SJCRH30 (cell line): ENCODE data around the gene PLA2G6. TPM values are rescaled to one million over a fixed set of nuclear protein-coding genes. Genes with fewer than 3 reads are reported as not detected.

ENCODE experiments used
- DNase-seq, 2 experiments: peaks; one replicate each; pipeline ENCODE4 v3.0.0-alpha.2; 2015 to 2020
- H3K27ac ChIP-seq: fragments of 250-450 bp; sonication (Bioruptor Pico); 2 replicates; pipeline ENCODE4 v1.5.1; 2020; ENCODE audit warnings: mild to moderate bottlenecking, moderate library complexity
- H3K27me3 ChIP-seq: fragments of 250-450 bp; sonication (Bioruptor Pico); 2 replicates; pipeline ENCODE4 v1.5.1; 2020; ENCODE audit warnings: mild to moderate bottlenecking, moderate library complexity
- H3K36me3 ChIP-seq: fragments of 250-450 bp; sonication (Bioruptor Pico); 2 replicates; pipeline ENCODE4 v1.5.1; 2020; ENCODE audit warnings: mild to moderate bottlenecking, moderate library complexity
- H3K4me1 ChIP-seq: fragments of 250-450 bp; sonication (Bioruptor Pico); 2 replicates; pipeline ENCODE4 v1.5.1; 2020; ENCODE audit warnings: mild to moderate bottlenecking, moderate library complexity
- H3K4me3 ChIP-seq: fragments of 250-450 bp; sonication (Bioruptor Pico); 2 replicates; pipeline ENCODE4 v1.5.1; 2020; ENCODE audit warnings: mild to moderate bottlenecking, moderate library complexity
- H3K9me3 ChIP-seq: fragments of 250-450 bp; sonication (Bioruptor Pico); replicated peaks from 2 replicates; pipeline ENCODE4 v1.5.1; 2020; ENCODE audit warnings: mild to moderate bottlenecking, moderate library complexity
- total RNA-seq: library from RNA; depleted of rRNA; stranded (reverse); fragments of >200 nt; shearing (Covaris generic); gene quantifications from 2 replicates; pipeline ENCODE4 v1.2.3, GENCODE V29; 2014; rRNA removed

The PLA2G6 gene, protein sequence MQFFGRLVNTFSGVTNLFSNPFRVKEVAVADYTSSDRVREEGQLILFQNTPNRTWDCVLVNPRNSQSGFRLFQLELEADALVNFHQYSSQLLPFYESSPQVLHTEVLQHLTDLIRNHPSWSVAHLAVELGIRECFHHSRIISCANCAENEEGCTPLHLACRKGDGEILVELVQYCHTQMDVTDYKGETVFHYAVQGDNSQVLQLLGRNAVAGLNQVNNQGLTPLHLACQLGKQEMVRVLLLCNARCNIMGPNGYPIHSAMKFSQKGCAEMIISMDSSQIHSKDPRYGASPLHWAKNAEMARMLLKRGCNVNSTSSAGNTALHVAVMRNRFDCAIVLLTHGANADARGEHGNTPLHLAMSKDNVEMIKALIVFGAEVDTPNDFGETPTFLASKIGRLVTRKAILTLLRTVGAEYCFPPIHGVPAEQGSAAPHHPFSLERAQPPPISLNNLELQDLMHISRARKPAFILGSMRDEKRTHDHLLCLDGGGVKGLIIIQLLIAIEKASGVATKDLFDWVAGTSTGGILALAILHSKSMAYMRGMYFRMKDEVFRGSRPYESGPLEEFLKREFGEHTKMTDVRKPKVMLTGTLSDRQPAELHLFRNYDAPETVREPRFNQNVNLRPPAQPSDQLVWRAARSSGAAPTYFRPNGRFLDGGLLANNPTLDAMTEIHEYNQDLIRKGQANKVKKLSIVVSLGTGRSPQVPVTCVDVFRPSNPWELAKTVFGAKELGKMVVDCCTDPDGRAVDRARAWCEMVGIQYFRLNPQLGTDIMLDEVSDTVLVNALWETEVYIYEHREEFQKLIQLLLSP
- 3.9 and 5.4 TPM in 2 replicates for total RNA-seq

DNA sequence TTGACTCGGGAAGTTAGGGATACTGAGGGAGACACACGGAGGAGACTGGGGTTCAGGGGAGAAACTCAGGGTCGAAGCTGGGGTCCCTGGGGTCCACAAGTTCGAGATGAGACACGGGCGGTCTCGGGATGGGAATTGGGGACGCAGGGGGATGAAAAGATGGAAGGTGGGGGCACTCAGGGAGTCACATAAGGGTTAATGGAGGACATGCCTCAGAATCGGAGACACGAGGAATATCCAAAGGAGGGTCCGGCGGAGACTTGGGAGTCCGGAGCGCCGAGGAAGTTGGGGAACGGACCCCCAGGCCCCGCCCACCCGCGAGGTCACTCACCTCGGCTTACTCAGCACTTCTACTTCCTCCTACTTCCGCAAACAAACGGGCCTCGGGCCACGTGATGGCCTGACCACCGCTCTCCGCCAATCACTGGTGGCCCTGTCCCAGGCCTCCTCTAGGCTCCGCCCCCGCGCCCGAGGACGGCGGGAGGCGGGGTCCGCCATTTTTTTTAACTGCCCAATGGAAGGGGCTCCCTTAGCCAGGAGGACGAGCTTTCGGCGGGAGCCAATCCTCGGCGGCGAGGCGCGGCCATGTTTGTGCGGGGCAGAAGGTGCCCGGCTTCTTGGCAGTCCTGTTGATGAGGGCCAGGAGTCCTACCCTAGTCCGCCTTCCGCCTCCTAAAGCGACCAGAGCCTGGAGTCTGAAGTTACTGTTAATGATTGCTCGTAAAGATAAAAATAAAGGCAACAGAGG, at the start of gene PLA2G6:
TSS of gene PLA2G6 (minus strand) at position 378 of the 748 bp plus-strand sequence. CDS start 12,404 bp downstream, outside the sequence.
- DNase-seq = peak; percentile 98
- no peaks in the 10 kb centered on the region for H3K27me3 ChIP-seq
- peaks cover 17% of the 10 kb centered on the region for H3K4me1 ChIP-seq
- no peaks in the 10 kb centered on the region for H3K36me3 ChIP-seq
- peak within 1 kb of the TSS; percentile 74 for H3K27ac ChIP-seq
- no peaks in the 10 kb centered on the region for H3K9me3 ChIP-seq
- peak within 1 kb of the TSS; percentile 64 for H3K4me3 ChIP-seq

DNA sequence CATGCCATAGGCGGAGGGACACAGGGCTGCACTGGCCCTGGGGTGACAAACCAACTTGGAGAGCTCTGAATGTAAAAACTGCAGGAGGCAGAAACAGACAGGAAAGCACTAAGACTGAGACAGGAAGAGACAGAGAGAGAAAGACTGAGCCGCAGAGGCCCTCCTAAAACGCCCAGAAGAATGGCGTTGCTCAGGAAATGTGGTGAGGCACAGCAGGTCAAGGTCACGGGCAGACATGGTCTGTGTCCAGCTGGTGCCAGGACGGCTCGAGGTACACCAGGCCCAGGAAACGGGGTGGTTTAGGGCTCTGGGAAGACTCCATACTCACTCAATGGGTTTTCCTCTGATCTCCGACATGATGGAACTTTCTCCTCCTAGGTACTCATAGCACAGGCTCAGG, 49.3 kb upstream of the PLA2G6 start:
- no peaks in the 10 kb centered on the region for H3K36me3 ChIP-seq
- H3K4me1 ChIP-seq = peaks cover 13% of the 10 kb centered on the region
- H3K4me3 ChIP-seq = no peak overlapping the region
- no peak for DNase-seq
- H3K9me3 ChIP-seq = no peaks in the 10 kb centered on the region
- H3K27me3 ChIP-seq = no peaks in the 10 kb centered on the region
- no peak overlapping the region for H3K27ac ChIP-seq

DNA sequence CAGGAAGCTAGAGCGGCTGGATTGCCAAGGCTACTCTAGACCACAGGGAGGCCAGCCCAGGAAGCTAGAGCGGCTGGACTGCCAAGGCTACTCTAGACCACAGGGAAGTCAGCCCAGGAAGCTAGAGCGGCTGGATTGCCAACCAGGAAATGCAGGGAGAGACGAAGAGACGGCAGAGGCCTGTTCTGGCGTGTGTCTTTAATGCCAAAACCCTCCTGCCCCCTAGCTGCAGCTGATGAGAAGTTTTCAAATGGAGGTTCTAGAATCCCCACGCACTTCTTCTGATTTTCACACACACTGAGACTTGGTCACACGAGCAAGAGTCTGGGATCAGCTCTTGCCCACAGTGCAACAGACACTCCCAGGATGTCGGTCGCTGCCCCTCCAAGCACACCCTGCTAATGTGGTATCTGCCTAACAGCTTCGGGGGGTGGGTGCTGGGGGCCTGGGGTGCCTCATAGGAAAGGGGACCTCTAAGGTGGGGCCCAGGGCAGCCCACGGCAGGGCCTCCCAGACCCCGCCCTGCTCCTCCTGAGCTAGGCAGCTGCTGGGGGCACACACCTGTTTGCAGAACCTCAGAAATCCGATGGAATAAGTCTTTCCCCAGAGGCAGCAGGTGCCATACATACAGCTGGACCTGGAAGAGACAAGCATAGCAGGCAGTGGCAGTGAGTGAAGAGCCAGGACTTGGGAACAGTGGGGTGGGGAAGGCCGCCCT, 48.6 kb upstream of the PLA2G6 start:
- no peaks in the 10 kb centered on the region for H3K36me3 ChIP-seq

DNA sequence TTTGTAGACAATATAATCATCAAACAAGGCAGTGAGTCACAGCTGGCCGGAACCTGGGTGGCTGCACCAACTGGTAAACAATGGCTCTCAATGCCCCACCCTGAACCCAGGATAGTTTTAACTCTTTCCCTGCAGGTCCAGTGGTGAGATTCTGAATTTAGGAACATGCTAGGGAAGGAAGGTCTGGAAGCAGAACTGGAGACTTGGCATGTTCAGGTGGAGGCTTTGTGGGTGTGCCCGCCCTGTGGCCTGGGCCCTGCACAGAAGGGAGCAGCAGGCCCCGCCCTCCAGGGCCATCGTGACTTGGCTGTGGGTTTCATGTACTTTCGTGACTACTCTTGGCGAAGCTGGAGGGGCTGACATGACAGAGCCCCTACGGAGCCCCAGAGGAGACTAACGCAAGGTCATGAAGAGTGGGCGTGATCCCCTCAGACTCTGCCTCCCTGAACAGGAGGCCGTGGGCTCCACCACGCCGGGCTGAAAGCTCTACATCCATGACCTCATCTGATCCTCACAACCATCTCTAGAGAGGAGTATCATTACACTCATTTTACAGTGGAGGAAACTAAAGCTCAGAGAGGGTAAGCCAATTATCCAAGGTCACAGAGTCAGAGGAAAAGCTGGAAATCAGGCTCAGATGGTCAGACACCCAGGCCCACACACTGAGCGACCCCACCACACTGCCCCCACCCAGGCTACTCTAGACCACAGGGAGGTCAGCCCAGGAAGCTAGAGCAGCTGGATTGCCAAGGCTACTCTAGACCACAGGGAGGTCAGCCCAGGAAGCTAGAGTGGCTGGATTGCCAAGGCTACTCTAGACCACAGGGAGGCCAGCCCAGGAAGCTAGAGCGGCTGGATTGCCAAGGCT, 47.5 kb upstream of the PLA2G6 start:
- Histone ChIP-seq H3K27me3 (no peaks in the 10 kb centered on the region), H3K4me1 (peaks cover 13% of the 10 kb centered on the region), H3K27ac (peak overlapping the region; percentile 59), H3K4me3 (no peak overlapping the region), H3K9me3 (no peaks in the 10 kb centered on the region), H3K36me3 (no peaks in the 10 kb centered on the region)
- DNase-seq = peak; percentile 34 to 52

More for the DNA sequence above, 48.6 kb upstream of the PLA2G6 start:
- Histone ChIP-seq H3K9me3 (no peaks in the 10 kb centered on the region), H3K4me3 (no peak overlapping the region), H3K4me1 (peaks cover 13% of the 10 kb centered on the region), H3K27me3 (no peaks in the 10 kb centered on the region), H3K27ac (no peak overlapping the region)
- peak in 1 of 2 experiments; percentile 27 for DNase-seq

DNA sequence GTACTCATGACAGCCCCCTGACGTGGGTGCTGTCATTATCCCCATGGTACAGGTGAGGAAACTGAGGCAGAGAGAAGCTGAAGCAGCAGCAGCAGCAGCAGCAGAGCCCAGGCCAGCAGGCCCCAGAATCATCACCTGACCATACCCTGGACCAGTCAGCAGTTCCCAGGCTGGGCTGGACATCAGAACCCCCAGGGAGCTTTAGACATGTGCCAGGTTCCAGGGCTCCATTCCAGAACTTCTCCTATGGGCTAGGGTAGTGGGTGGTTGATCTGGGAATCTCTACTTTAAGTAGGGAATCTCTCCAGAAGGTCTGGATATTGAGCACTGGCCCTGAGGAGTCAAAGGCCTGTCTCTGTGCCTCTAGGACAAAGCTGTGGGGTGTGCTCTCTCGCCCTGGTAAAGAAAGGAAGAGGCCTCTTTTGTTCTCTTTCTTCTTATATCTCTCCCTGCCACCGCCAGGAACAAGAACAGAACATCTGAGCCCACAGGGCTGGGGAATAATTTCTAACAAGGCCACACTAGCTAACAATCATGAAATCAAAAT, 46.8 kb upstream of the PLA2G6 start:
- DNase-seq = no peak
- no peaks in the 10 kb centered on the region for H3K9me3 ChIP-seq
- H3K4me1 ChIP-seq = peaks cover 13% of the 10 kb centered on the region
- no peaks in the 10 kb centered on the region for H3K36me3 ChIP-seq
- no peaks in the 10 kb centered on the region for H3K27me3 ChIP-seq
- peak overlapping the region; percentile 59 for H3K27ac ChIP-seq
- no peak overlapping the region for H3K4me3 ChIP-seq

DNA sequence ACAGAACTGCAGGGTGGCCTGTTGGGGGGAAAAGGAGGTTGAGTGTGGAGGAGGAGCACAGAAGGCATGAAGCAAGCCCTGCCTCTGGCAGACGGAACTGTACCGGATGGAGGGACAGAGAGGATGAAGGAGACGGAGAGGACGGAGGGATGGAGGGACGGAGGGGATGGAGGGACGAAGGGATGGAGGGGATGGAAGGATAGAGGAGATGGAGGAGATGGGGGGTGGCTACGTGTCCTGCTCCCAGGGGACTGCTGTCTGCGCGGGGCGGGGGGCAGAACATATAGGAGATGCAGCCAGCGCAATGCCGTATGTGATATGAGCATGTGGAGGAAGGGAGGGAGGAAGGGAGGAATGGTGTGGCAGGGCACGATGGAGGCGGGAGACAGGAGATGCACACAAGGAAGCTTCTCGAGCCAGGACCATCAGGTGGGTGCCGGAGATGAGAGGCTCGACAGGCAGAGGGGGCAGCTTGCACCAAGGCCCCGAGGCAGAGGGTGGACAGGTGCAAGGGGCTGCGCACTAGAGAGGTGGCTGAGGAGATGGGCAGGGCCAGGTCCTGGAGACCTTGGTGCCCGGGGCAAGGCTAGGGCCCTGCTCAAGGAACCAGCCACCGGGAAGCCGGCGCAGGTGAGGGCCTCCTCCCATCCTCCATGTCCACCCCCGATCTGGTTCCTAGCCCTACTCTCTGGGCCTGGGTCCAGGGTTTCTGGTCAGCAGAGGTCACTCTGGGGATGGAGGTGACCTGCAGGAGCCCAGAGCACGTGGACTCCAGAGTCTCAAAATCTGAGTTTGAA, 45.4 kb upstream of the PLA2G6 start:
- no peaks in the 10 kb centered on the region for H3K36me3 ChIP-seq
- DNase-seq = no peak
- no peak overlapping the region for H3K4me3 ChIP-seq
- H3K9me3 ChIP-seq = no peaks in the 10 kb centered on the region
- peaks cover 13% of the 10 kb centered on the region for H3K4me1 ChIP-seq
- no peaks in the 10 kb centered on the region for H3K27me3 ChIP-seq
- no peak overlapping the region for H3K27ac ChIP-seq

DNA sequence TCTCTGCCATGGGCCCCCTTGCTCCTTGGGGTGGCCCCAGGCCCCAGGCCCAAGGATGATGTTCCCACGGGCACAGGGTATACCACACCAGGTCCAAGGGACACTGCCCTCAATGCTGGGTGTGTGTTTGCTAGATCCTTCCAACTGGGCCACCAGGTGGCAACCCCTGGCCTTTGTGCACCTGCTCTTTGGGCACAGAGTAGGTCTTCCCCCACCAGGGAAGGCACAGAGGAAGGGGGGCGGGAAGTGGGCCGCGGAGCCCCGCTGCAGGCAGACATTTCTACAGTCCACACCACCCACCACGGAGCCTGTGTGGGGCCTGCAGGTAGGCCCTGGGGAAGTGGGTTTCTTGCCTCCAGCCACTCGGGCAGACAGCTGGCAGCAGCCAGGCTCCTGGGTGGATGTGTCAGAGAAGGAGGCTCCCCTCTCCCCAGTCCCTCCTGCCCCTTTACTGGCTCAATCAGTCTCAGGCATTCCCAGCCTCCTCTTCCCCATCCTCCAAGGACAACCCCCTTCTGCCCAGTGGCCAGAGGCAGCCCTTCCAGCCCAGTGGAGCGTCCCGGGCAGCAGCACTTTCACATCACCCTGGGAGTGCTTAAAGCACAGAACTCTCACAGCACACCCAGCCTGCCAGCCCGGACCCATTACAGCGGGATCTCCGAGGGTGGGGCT, 41.8 kb upstream of the PLA2G6 start:
- Histone ChIP-seq H3K4me1 (peaks cover 12% of the 10 kb centered on the region), H3K4me3 (no peak overlapping the region), H3K36me3 (no peaks in the 10 kb centered on the region), H3K27ac (no peak overlapping the region), H3K9me3 (no peaks in the 10 kb centered on the region), H3K27me3 (no peaks in the 10 kb centered on the region)
- no peak for DNase-seq

DNA sequence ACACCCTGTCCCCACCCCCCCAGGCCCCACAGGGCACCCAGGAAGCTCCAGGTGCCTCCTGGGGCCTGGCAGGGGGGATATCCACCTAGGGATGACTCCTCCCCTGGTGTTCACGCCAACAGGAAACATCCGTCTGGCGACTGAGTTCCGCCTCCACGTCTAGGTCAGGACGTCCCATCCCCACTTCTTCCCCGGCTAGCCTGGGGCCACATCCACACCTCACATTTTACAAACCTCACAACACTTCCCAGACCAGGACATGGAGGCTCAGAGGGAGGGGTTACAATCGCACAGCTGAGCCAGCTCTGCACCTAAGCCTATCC, 41.1 kb upstream of the PLA2G6 start:
- H3K9me3 ChIP-seq = no peaks in the 10 kb centered on the region
- H3K27me3 ChIP-seq = no peaks in the 10 kb centered on the region
- H3K4me1 ChIP-seq = peaks cover 15% of the 10 kb centered on the region
- H3K36me3 ChIP-seq = no peaks in the 10 kb centered on the region
- H3K27ac ChIP-seq = no peak overlapping the region
- DNase-seq = no peak
- H3K4me3 ChIP-seq = no peak overlapping the region

DNA sequence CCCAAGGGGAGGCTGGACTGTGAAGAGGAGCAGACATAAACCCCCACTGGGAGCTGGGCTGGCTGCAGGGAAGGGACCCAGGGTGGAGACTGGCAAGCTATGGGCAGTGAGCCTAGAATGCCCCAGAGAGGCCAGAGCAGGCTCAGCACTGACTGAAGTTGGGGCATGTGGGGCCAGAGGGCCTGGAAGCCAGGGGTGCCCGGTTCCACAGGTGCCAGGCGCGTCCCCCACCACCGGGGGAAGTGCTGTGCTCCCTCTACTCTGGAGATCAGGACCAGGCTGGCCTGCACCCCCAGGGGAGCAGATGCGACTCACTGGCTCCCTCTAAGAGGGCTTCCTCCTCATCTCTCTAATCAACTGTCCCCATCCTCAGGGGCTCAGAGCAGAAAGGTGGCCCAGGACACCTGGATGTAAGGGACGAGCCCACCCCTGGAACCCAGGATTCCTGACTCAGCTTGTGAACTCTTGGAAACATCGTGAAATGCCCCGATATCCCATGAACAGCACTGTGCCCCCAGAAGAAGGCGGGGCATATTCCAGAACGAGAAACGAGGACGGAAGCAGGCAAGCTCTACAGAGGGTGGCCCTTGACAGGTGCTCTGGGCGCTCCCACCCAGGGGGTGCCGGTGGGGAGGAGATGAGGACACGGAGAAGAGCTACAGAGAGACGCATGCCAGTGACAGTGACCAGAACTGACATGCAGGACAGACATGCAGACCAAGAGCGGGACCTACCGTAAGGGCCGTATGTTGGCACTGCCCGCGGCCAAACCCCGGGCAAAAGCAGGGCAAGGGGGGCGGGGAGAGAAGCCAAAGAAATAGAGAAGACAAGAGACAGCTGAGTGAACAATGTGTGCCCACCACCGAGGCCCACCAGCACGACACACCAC, 40.5 kb upstream of the PLA2G6 start:
- H3K4me3 ChIP-seq = no peak overlapping the region
- no peak for DNase-seq
- no peak overlapping the region for H3K27ac ChIP-seq
- no peaks in the 10 kb centered on the region for H3K9me3 ChIP-seq
- H3K4me1 ChIP-seq = peaks cover 15% of the 10 kb centered on the region
- H3K27me3 ChIP-seq = no peaks in the 10 kb centered on the region
- no peaks in the 10 kb centered on the region for H3K36me3 ChIP-seq

DNA sequence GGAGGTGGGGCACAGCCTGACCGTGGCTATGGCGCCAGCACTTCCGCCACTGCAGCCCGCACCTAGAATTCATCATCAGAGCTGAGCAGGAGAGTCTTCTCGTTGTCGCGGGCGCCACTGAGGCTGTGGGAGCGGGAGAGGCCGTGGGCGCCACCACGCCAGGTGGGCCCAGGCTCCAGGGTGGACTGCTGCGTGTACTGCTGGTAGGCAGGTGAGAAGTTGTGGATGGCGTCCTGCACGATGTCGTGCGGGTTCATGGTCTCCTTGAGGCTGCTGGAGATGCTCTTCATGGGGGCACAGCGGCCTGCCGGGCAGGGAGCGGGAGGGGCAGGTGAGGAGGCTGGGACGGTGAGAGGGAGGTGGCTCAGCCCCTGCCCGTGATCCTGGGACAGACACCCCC, 39.8 kb upstream of the PLA2G6 start:
- H3K4me3 ChIP-seq = no peak overlapping the region
- peaks cover 15% of the 10 kb centered on the region for H3K4me1 ChIP-seq
- no peaks in the 10 kb centered on the region for H3K36me3 ChIP-seq
- H3K27me3 ChIP-seq = no peaks in the 10 kb centered on the region
- DNase-seq = no peak
- H3K9me3 ChIP-seq = no peaks in the 10 kb centered on the region
- no peak overlapping the region for H3K27ac ChIP-seq

DNA sequence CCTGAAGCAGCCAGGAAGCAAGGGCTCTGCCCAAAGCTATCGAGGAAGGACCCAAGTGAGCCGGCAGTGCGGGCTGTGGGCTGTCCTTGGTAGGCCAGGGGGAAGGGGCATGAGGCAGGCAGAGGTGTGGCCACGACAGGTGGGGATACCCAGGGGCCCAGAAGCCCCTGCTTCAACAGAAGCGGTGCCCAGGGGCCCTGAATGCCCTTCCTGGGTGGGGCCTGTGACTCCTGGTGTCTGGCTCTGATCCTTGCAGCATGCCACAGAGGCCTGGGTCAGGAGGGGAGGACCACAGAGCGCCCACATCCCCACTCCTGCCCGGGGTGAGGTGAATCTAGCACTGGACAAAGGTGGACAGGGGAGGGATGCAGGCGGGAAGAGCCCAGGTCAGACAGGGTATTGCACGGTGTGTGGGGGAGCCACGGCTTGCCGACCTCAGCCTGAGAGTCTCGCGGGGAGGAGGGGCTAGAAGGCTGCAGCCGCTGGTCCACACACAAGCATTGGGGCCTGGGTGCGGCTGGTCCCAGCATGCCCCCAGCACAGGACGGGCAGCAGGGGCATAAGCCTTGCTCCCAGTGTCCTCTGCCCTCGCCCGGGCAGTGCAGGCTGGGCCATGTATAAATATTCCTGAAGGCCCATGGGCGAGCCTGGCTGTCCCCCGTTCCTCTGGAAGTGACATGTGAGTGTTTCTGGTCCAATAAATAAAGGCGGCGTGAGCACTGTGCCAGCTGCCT, 39.2 kb upstream of the PLA2G6 start:
- no peaks in the 10 kb centered on the region for H3K27me3 ChIP-seq
- H3K4me1 ChIP-seq = peaks cover 15% of the 10 kb centered on the region
- no peaks in the 10 kb centered on the region for H3K36me3 ChIP-seq
- no peaks in the 10 kb centered on the region for H3K9me3 ChIP-seq
- no peak overlapping the region for H3K27ac ChIP-seq
- DNase-seq = no peak
- no peak overlapping the region for H3K4me3 ChIP-seq
